SH-SY5Y (cell line): ENCODE measurements around the gene PCNT.

Experiments
- GATA2 ChIP-seq: IDR thresholded peaks from 2 replicates; pipeline ENCODE4 v1.6.1; 2011; ENCODE audit warnings: mild to moderate bottlenecking, low read depth, low read length
- GATA3 ChIP-seq: IDR thresholded peaks from 2 replicates; pipeline ENCODE4 v1.6.1; 2011; ENCODE audit warnings: low read depth, mild to moderate bottlenecking, low read length, moderate library complexity

DNA sequence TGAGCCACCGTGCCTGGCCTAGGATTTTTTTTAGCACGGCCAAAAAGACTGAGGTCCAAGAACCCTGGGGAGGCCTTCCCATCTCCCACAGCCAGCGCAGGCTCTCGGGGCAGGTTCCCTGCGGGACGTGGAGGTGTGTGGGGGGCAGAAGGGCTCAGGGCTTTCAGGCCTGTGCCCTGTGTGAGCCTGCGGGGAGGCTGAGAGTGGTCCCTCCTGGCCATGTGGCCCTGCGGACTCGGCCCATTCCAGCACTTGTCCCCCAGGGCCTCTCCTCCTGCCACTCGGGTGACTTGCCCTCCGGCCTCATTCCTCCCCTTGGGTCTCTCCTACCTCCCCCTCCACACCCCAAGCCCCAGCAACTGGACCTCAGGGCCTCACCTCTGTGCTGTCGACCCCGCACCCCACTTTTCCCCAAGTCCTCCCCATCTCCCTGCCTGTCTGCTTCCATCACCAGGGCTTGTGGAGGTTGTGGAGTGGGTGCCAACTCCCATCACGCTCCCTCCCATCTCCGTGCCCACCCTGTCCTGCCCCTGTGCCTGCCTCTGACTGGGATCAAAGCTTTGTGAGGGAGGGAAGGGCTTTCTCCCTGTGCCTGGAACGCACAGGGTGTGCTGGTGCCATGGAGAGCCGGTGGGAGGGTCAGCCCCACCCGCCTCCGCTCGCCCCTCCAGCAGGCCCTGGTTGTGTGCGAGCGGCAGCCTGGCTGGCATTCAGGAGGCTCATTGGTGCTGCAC is 102.5 kb downstream of the PCNT start:
- TF ChIP-seq GATA2: no peak
- TF ChIP-seq GATA3: no peak
